H9 (cell line): ENCODE data around the gene TRPV5. TPM values are rescaled to one million over a fixed set of nuclear protein-coding genes. Genes with fewer than 3 reads are reported as not detected.

Experiments
- DNase-seq: peaks from one replicate; pipeline ENCODE4 v3.0.0-alpha.2; 2017
- H2AFZ ChIP-seq: one replicate; pipeline ENCODE4 v1.6.1; 2013; ENCODE audit warnings: mild to moderate bottlenecking, low read length, control low read depth, moderate library complexity
- H2AK5ac ChIP-seq: 2 replicates; pipeline ENCODE4 v1.6.1; 2013; ENCODE audit warnings: low read length, control low read depth, mixed read lengths; ENCODE audit not compliant: insufficient read length
- H2BK120ac ChIP-seq: one replicate; pipeline ENCODE4 v1.6.1; 2013; ENCODE audit warnings: low read depth, mild to moderate bottlenecking, low read length, control low read depth, inconsistent platforms; ENCODE audit not compliant: poor library complexity, severe bottlenecking
- H2BK12ac ChIP-seq: 2 replicates; pipeline ENCODE4 v1.6.1; 2013; ENCODE audit warnings: low read length, control low read depth, mixed read lengths, low read depth; ENCODE audit not compliant: insufficient read length
- H2BK15ac ChIP-seq: 2 replicates; pipeline ENCODE4 v1.6.1; 2013; ENCODE audit warnings: low read depth, low read length, control low read depth
- H2BK20ac ChIP-seq: one replicate; pipeline ENCODE4 v1.6.1; 2013; ENCODE audit warnings: low read depth, mild to moderate bottlenecking, low read length, control low read depth, inconsistent platforms; ENCODE audit not compliant: poor library complexity, severe bottlenecking
- H2BK5ac ChIP-seq: 2 replicates; pipeline ENCODE4 v1.6.1; 2013; ENCODE audit warnings: low read length, control low read depth, mixed read lengths; ENCODE audit not compliant: insufficient read length
- H3K14ac ChIP-seq: 2 replicates; pipeline ENCODE4 v1.6.1; 2013; ENCODE audit warnings: low read length, control low read depth; ENCODE audit not compliant: insufficient read depth
- H3K18ac ChIP-seq: 2 replicates; pipeline ENCODE4 v1.6.1; 2013; ENCODE audit warnings: low read depth, mild to moderate bottlenecking, mixed read lengths, low read length, control low read depth; ENCODE audit not compliant: insufficient read length
- H3K23ac ChIP-seq: 2 replicates; pipeline ENCODE4 v1.6.1; 2013; ENCODE audit warnings: low read length, control low read depth, mixed read lengths, low read depth; ENCODE audit not compliant: insufficient read length
- H3K23me2 ChIP-seq: 2 replicates; pipeline ENCODE4 v1.6.1; 2013; ENCODE audit warnings: low read depth, mild to moderate bottlenecking, mixed read lengths, low read length, control low read depth; ENCODE audit not compliant: insufficient read length, poor library complexity, severe bottlenecking
- H3K27ac ChIP-seq: 2 replicates; pipeline ENCODE4 v1.5.1; 2013; ENCODE audit warnings: low read length, control low read depth, mixed read lengths, low read depth; ENCODE audit not compliant: insufficient read length
- H3K27me3 ChIP-seq: 2 replicates; pipeline ENCODE4 v1.6.1; 2013; ENCODE audit warnings: low read length, control low read depth, inconsistent platforms; ENCODE audit not compliant: insufficient read depth
- H3K4ac ChIP-seq: 2 replicates; pipeline ENCODE4 v1.6.1; 2013; ENCODE audit warnings: low read depth, mild to moderate bottlenecking, control low read depth, inconsistent platforms, low read length, moderate library complexity
- H3K4me1 ChIP-seq: 2 replicates; pipeline ENCODE4 v1.6.1; 2013; ENCODE audit warnings: low read length, control low read depth, inconsistent platforms; ENCODE audit not compliant: insufficient read depth
- H3K4me2 ChIP-seq: 2 replicates; pipeline ENCODE4 v1.6.1; 2013; ENCODE audit warnings: low read length, control low read depth, mixed read lengths; ENCODE audit not compliant: insufficient read length, insufficient read depth
- H3K56ac ChIP-seq: 2 replicates; pipeline ENCODE4 v1.6.1; 2013; ENCODE audit warnings: low read depth, mild to moderate bottlenecking, mixed read lengths, low read length, control low read depth; ENCODE audit not compliant: insufficient read length
- H3K79me1 ChIP-seq: 2 replicates; pipeline ENCODE4 v1.6.1; 2013; ENCODE audit warnings: low read depth, mild to moderate bottlenecking, moderate library complexity, low read length, control low read depth, inconsistent platforms; ENCODE audit not compliant: insufficient read depth, poor library complexity, severe bottlenecking
- H3K79me2 ChIP-seq: 2 replicates; pipeline ENCODE4 v1.6.1; 2013; ENCODE audit warnings: low read length, control low read depth, inconsistent platforms; ENCODE audit not compliant: insufficient read depth
- H3K9ac ChIP-seq: 2 replicates; pipeline ENCODE4 v1.6.1; 2013; ENCODE audit warnings: low read length, control low read depth, mixed read lengths; ENCODE audit not compliant: insufficient read length; ENCODE audit errors: extremely low read depth
- H3K9me3 ChIP-seq: one replicate; pipeline ENCODE4 v1.6.1; 2013; ENCODE audit warnings: low read depth, low read length, inconsistent platforms; ENCODE audit not compliant: control insufficient read depth
- H3T11ph ChIP-seq: one replicate; pipeline ENCODE4 v1.6.1; 2013; ENCODE audit warnings: mild to moderate bottlenecking, low read length, control low read depth, inconsistent platforms
- H4K20me1 ChIP-seq: one replicate; pipeline ENCODE4 v1.6.1; 2013; ENCODE audit not compliant: control insufficient read depth, insufficient read length, insufficient read depth
- H4K5ac ChIP-seq: 2 replicates; pipeline ENCODE4 v1.6.1; 2013; ENCODE audit warnings: low read depth, mild to moderate bottlenecking, mixed read lengths, low read length, control low read depth; ENCODE audit not compliant: insufficient read length
- H4K8ac ChIP-seq: replicated peaks from 2 replicates; pipeline ENCODE4 v1.6.1; 2013; ENCODE audit warnings: low read length, control low read depth, mixed read lengths, low read depth; ENCODE audit not compliant: insufficient read length
- H4K91ac ChIP-seq: 2 replicates; pipeline ENCODE4 v1.6.1; 2013; ENCODE audit warnings: low read depth, mild to moderate bottlenecking, moderate library complexity, mixed read lengths, low read length, control low read depth; ENCODE audit not compliant: insufficient read length
- H3K27ac Mint-ChIP-seq, 3 experiments: 2 replicates in 2 of 3; 3 replicates in 1 of 3; pipeline ENCODE4 v1.8.0; 2020 to 2021; ENCODE audit warnings: mixed read lengths in 3 of 3, mild to moderate bottlenecking in 1 of 3, moderate library complexity in 1 of 3
- H3K27me3 Mint-ChIP-seq: 2 replicates; pipeline ENCODE4 v1.8.0; 2021; ENCODE audit warnings: low read depth, mild to moderate bottlenecking, moderate library complexity, mixed read lengths
- H3K36me3 Mint-ChIP-seq, 3 experiments: 2 replicates in 2 of 3; 3 replicates in 1 of 3; pipeline ENCODE4 v1.8.0; 2020 to 2021; ENCODE audit warnings: low read depth in 3 of 3, mixed read lengths in 3 of 3; ENCODE audit not compliant: insufficient read depth in 1 of 3
- H3K4me1 Mint-ChIP-seq, 2 experiments: 2 replicates each; pipeline ENCODE4 v1.8.0; 2020; ENCODE audit warnings: mixed read lengths in 2 of 2
- H3K4me3 Mint-ChIP-seq, 2 experiments: 2 replicates in 1 of 2; 3 replicates in 1 of 2; pipeline ENCODE4 v1.8.0; 2020 to 2021; ENCODE audit warnings: mild to moderate bottlenecking in 2 of 2, mixed read lengths in 2 of 2, moderate library complexity in 1 of 2
- H3K9me3 Mint-ChIP-seq, 2 experiments: 2 replicates in 1 of 2; 3 replicates in 1 of 2; pipeline ENCODE4 v1.8.0; 2020; ENCODE audit warnings: mild to moderate bottlenecking in 2 of 2, mixed read lengths in 2 of 2, moderate library complexity in 1 of 2
- WGBS: extraction: QIAGEN DNeasy Blood & Tissue Kit; methylation state at CpG from one replicate; pipeline ENCODE4 v1.1.7; 2013; ENCODE audit warnings: missing lambda C conversion rate, low lambda C conversion rate, mixed read lengths; ENCODE audit not compliant: insufficient read length; ENCODE audit errors: extremely low coverage; 5-methylcytosine and 5-hydroxymethylcytosine counted together
- total RNA-seq: library from RNA; stranded (reverse); gene quantifications from 2 replicates; pipeline ENCODE4 v1.2.1, GENCODE V29; 2021
- TF ChIP-seq, protein P1 (sequence below): fragments of 200-600 bp; sonication (generic); conservative IDR thresholded peaks from 3 replicates; pipeline ENCODE4 v1.8.0; 2021; ENCODE audit warnings: antibody characterized with exemption, mild to moderate bottlenecking

TRPV5 gene
- total RNA-seq, 1 experiment from 2014 or later, result not detected

DNA sequence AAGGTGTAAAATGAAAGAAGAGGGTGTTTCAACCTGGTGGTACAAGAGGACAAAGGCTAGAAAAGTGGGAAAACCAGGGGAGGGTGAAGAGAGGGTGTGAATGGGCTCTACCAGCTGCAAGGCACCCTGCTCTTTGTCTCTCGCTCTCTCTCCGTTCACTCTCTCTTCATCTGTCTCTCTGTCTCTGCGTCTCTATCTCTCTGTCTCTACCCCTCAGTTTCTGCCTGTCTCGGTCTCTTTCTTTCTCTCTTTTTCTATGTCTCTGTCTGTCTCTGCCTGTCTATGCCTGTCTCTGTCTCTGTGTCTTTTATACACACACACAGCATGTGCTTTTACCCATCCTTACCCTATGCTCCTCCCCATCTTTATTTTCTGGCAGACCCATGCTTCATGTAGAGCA, 5.1 kb upstream of the TRPV5 start:
- Histone ChIP-seq H2AK5ac (no peak overlapping the region), H3K23ac (no peak overlapping the region), H2BK120ac (no peak overlapping the region), H3K56ac (no peak overlapping the region), H3K79me2 (no peaks in the 10 kb centered on the region), H2BK20ac (no peak overlapping the region), H2BK12ac (no peak overlapping the region), H3K4me1 (no peaks in the 10 kb centered on the region), H4K20me1 (no peaks in the 10 kb centered on the region), H3K79me1 (no peaks in the 10 kb centered on the region), H3K4ac (no peak overlapping the region), H2BK15ac (no peak overlapping the region), H3K4me2 (no peak overlapping the region), H3K18ac (no peak overlapping the region), H3K9me3 (no peaks in the 10 kb centered on the region), H2BK5ac (no peak overlapping the region), H3K14ac (no peak overlapping the region), H4K5ac (no peak overlapping the region), H3K23me2 (no peaks in the 10 kb centered on the region), H4K91ac (no peak overlapping the region), H3K27ac (no peak overlapping the region), H3K27me3 (no peaks in the 10 kb centered on the region), H3K9ac (no peak overlapping the region), H4K8ac (no peak overlapping the region), H3T11ph (no peak overlapping the region), H2AFZ (no peak overlapping the region)
- WGBS, result no CpG with 5 or more reads among the region's 4 CpGs
- H3K36me3 Mint-ChIP-seq, result peaks cover 0 to 3% (median 0%) of the 10 kb centered on the region in 3 experiments; a peak in 2 of 7 replicates
- peaks cover 2 to 8% of the 10 kb centered on the region in 2 experiments for H3K4me1 Mint-ChIP-seq
- DNase-seq, result no peak
- H3K27ac Mint-ChIP-seq, result no peak overlapping the region
- TF ChIP-seq, protein P1, sequence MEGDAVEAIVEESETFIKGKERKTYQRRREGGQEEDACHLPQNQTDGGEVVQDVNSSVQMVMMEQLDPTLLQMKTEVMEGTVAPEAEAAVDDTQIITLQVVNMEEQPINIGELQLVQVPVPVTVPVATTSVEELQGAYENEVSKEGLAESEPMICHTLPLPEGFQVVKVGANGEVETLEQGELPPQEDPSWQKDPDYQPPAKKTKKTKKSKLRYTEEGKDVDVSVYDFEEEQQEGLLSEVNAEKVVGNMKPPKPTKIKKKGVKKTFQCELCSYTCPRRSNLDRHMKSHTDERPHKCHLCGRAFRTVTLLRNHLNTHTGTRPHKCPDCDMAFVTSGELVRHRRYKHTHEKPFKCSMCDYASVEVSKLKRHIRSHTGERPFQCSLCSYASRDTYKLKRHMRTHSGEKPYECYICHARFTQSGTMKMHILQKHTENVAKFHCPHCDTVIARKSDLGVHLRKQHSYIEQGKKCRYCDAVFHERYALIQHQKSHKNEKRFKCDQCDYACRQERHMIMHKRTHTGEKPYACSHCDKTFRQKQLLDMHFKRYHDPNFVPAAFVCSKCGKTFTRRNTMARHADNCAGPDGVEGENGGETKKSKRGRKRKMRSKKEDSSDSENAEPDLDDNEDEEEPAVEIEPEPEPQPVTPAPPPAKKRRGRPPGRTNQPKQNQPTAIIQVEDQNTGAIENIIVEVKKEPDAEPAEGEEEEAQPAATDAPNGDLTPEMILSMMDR, result no peak
- H3K4me3 Mint-ChIP-seq, result no peak overlapping the region
- no peaks in the 10 kb centered on the region for H3K9me3 Mint-ChIP-seq
- peaks cover 1% of the 10 kb centered on the region for H3K27me3 Mint-ChIP-seq
